RWPE2 (cell line): Measurements from ENCODE around the gene GPR107.

Experiments used
- ATAC-seq: fragments of 200-7000 bp; cut with Tn5 transposase; 3 replicates; pipeline ENCODE4 v1.9.1; 2021; ENCODE audit warnings: low read depth
- DNase-seq: peaks from one replicate; pipeline ENCODE4 v3.0.0-alpha.2; 2020; ENCODE audit warnings: low spot score
- H3K27ac ChIP-seq: fragments of 450-650 bp; 2 replicates; pipeline ENCODE4 v1.5.1; 2017; ENCODE audit warnings: mild to moderate bottlenecking; ENCODE audit not compliant: poor library complexity, severe bottlenecking
- H3K27me3 ChIP-seq: fragments of 250-450 bp; sonication (Bioruptor Pico); 2 replicates; pipeline ENCODE4 v1.5.1; 2021; ENCODE audit warnings: mild to moderate bottlenecking, moderate library complexity; ENCODE audit not compliant: insufficient read depth, poor library complexity, severe bottlenecking
- H3K36me3 ChIP-seq: fragments of 250-450 bp; sonication (Bioruptor Pico); 2 replicates; pipeline ENCODE4 v1.5.1; 2020; ENCODE audit warnings: low read depth, mild to moderate bottlenecking, moderate library complexity
- H3K4me1 ChIP-seq: fragments of 250-450 bp; sonication (Bioruptor Pico); 2 replicates; pipeline ENCODE4 v1.5.1; 2021; ENCODE audit warnings: mild to moderate bottlenecking, moderate library complexity; ENCODE audit not compliant: insufficient read depth, poor library complexity, severe bottlenecking
- H3K4me3 ChIP-seq: fragments of 250-450 bp; sonication (Bioruptor Pico); 2 replicates; pipeline ENCODE4 v1.5.1; 2021; ENCODE audit warnings: mild to moderate bottlenecking, moderate library complexity; ENCODE audit not compliant: severe bottlenecking
- H3K9me3 ChIP-seq: fragments of 250-450 bp; sonication (Bioruptor Pico); 2 replicates; pipeline ENCODE4 v1.5.1; 2021; ENCODE audit warnings: mild to moderate bottlenecking, moderate library complexity; ENCODE audit not compliant: severe bottlenecking
- TF ChIP-seq, protein P1 (sequence below): fragments of 450-650 bp; IDR thresholded peaks from one replicate; pipeline ENCODE4 v1.5.1; 2017; ENCODE audit warnings: mild to moderate bottlenecking, moderate library complexity; ENCODE audit not compliant: poor library complexity, severe bottlenecking

The GPR107 gene

DNA sequence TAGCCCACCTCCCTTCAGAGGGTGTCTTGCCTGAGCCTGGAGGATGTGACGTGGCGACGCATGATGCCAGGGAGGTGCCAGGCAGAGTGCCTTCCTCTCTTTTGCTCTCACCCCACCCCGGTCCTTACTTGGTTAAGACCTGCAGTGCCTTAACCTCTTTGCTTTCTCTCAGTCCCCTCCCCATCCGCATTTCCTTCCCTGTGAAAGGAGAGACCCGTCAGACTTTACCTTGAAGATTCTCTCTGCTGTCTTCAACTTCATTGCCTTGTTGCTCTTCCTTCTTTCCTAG is 66.5 kb downstream of the GPR107 start:
- H3K9me3 ChIP-seq = no peaks in the 10 kb centered on the region
- H3K27ac ChIP-seq = no peak overlapping the region
- no peaks in the 10 kb centered on the region for H3K27me3 ChIP-seq
- peaks cover 6% of the 10 kb centered on the region for H3K4me1 ChIP-seq
- H3K4me3 ChIP-seq = no peak overlapping the region
- ATAC-seq (no peak), DNase-seq (no peak)
- H3K36me3 ChIP-seq = peaks cover 12% of the 10 kb centered on the region
- TF ChIP-seq, protein P1, sequence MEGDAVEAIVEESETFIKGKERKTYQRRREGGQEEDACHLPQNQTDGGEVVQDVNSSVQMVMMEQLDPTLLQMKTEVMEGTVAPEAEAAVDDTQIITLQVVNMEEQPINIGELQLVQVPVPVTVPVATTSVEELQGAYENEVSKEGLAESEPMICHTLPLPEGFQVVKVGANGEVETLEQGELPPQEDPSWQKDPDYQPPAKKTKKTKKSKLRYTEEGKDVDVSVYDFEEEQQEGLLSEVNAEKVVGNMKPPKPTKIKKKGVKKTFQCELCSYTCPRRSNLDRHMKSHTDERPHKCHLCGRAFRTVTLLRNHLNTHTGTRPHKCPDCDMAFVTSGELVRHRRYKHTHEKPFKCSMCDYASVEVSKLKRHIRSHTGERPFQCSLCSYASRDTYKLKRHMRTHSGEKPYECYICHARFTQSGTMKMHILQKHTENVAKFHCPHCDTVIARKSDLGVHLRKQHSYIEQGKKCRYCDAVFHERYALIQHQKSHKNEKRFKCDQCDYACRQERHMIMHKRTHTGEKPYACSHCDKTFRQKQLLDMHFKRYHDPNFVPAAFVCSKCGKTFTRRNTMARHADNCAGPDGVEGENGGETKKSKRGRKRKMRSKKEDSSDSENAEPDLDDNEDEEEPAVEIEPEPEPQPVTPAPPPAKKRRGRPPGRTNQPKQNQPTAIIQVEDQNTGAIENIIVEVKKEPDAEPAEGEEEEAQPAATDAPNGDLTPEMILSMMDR = no peak

GRCh38 chr9:130120832-130121231 is 67.1 kb downstream of the GPR107 start:
- ATAC-seq (no peak), DNase-seq (no peak)
- Histone ChIP-seq H3K9me3 (no peaks in the 10 kb centered on the region), H3K4me1 (peaks cover 6% of the 10 kb centered on the region), H3K4me3 (no peak overlapping the region), H3K36me3 (peaks cover 12% of the 10 kb centered on the region), H3K27ac (no peak overlapping the region), H3K27me3 (no peaks in the 10 kb centered on the region)
- TF ChIP-seq, protein P1 = no peak

- Histone ChIP-seq H3K36me3 (peaks cover 17% of the 10 kb centered on the region), H3K9me3 (no peaks in the 10 kb centered on the region), H3K4me3 (no peak overlapping the region), H3K27me3 (no peaks in the 10 kb centered on the region), H3K27ac (no peak overlapping the region), H3K4me1 (peaks cover 6% of the 10 kb centered on the region)
- ATAC-seq = no peak
- no peak for DNase-seq
- TF ChIP-seq, protein P1 = no peak
Measured at GRCh38 chr9:130122456-130122855, 68.8 kb downstream of the GPR107 start.

GRCh38 chr9:130124085-130124860 is 70.6 kb downstream of the GPR107 start:
- no peaks in the 10 kb centered on the region for H3K27me3 ChIP-seq
- TF ChIP-seq, protein P1 = no peak
- DNase-seq (no peak), ATAC-seq (no peak)
- no peaks in the 10 kb centered on the region for H3K9me3 ChIP-seq
- H3K27ac ChIP-seq = no peak overlapping the region
- no peak overlapping the region for H3K4me3 ChIP-seq
- H3K4me1 ChIP-seq = no peaks in the 10 kb centered on the region
- H3K36me3 ChIP-seq = peaks cover 36% of the 10 kb centered on the region

DNA sequence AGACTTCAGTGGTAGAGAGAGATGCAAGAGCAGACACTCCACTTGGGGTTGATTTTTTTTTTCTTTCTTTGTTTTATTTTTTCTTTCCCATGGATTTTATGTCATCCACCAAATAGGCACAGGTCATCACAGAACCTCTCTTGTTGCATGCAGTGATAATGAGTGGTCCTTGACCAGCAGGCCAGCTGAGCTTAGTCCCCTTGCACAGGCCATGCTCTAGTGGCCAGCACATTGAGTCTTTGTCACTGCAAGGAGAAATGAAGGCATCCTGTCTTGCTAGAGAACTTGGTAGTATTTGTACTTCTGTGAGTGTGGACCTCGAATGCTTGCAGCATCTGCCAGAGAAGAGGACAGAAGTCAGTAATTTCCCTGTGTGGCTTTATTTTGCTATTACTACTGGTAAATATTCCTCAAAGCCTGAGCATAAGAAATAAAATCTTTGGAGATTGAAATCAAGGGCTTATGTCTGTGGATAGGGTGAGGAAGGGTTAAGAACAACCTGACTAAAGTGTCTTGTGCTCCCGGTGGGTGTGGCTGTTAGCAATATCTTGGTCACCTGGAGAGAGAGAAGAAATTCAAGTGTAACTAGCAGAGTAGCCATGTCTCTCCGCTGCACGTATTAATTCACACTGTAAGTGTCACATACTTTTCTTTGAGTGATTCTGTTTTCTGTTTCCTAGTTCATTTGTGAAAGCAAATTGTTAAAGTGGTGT is 73.2 kb downstream of the GPR107 start:
- TF ChIP-seq, protein P1 = no peak
- Histone ChIP-seq H3K36me3 (peaks cover 43% of the 10 kb centered on the region), H3K9me3 (no peaks in the 10 kb centered on the region), H3K4me3 (no peak overlapping the region), H3K27ac (no peak overlapping the region), H3K27me3 (no peaks in the 10 kb centered on the region), H3K4me1 (no peaks in the 10 kb centered on the region)
- ATAC-seq (no peak), DNase-seq (no peak)
